Measurements from ENCODE around the gene TINCR. TPM values are rescaled to one million over a fixed set of nuclear protein-coding genes. Genes with fewer than 3 reads are reported as not detected.

Gene TINCR
- total RNA-seq, 4 donors from 2014 or later, result 250 to 282 (median 259) TPM

- no peak overlapping the region for H3K4me3 ChIP-seq (ENCODE audit: low read depth, poor library complexity, severe bottlenecking)
- 78 to 79% methylated on average over 22 to 23 of the region's 23 CpGs for WGBS, 2 donors
- no peak for TF ChIP-seq CTCF (IDR thresholded peaks at IDR 0.05)
- no peak for TF ChIP-seq POLR2A (IDR thresholded peaks at IDR 0.05)
- no peak for DNase-seq (ENCODE audit: low spot score in 2 of 2)
- intact Hi-C loops (cut with DNase I; ENCODE audit: low total_unique reads), result loop anchor here (10.0 kb wide), 1 partner anchor 213 kb away; no protein-coding TSS in a partner anchor
Observed at GRCh38 chr19:5587661-5588060, 19.9 kb upstream of the TINCR start.

- WGBS, 2 donors, result 89 to 94% methylated on average over 16 of the region's 16 CpGs
- intact Hi-C loops (cut with DNase I; ENCODE audit: low total_unique reads), result loop anchor here (10.0 kb wide), 1 partner anchor 212 kb away; no protein-coding TSS in a partner anchor
- no peak for DNase-seq (ENCODE audit: low spot score in 2 of 2)
- no peak overlapping the region for H3K4me3 ChIP-seq (ENCODE audit: low read depth, poor library complexity, severe bottlenecking)
- TF ChIP-seq POLR2A (IDR thresholded peaks at IDR 0.05), result no peak
- no peak for TF ChIP-seq CTCF (IDR thresholded peaks at IDR 0.05)
Observed at GRCh38 chr19:5587071-5587455, 19.3 kb upstream of the TINCR start.

- no peak for DNase-seq (ENCODE audit: low spot score in 2 of 2)
- WGBS, 2 donors, result 63 to 77% methylated on average over 23 to 25 of the region's 26 CpGs
- H3K4me3 ChIP-seq (ENCODE audit: low read depth, poor library complexity, severe bottlenecking), result no peak overlapping the region
- intact Hi-C loops (cut with DNase I; ENCODE audit: low total_unique reads), result loop anchor here (10.0 kb wide), 1 partner anchor 212 kb away; no protein-coding TSS in a partner anchor
- TF ChIP-seq CTCF (IDR thresholded peaks at IDR 0.05) (no peak), POLR2A (IDR thresholded peaks at IDR 0.05) (no peak)
Observed at GRCh38 chr19:5586300-5587070, 18.7 kb upstream of the TINCR start.

GRCh38 chr19:5585461-5586299 is 17.9 kb upstream of the TINCR start:
- intact Hi-C loops (cut with DNase I; ENCODE audit: low total_unique reads), result loop anchor here (10.0 kb wide), 1 partner anchor 211 kb away; no protein-coding TSS in a partner anchor
- WGBS, 2 donors, result 35 to 40% methylated on average over 22 to 24 of the region's 29 CpGs
- no peak for TF ChIP-seq POLR2A (IDR thresholded peaks at IDR 0.05)
- no peak for TF ChIP-seq CTCF (IDR thresholded peaks at IDR 0.05)
- H3K4me3 ChIP-seq (ENCODE audit: low read depth, poor library complexity, severe bottlenecking), result no peak overlapping the region
- peak in 1 of 2 donors; percentile 31 for DNase-seq (ENCODE audit: low spot score in 2 of 2)

- TF ChIP-seq POLR2A (IDR thresholded peaks at IDR 0.05) (no peak), CTCF (IDR thresholded peaks at IDR 0.05) (no peak)
- no peak for DNase-seq (ENCODE audit: low spot score in 2 of 2)
- intact Hi-C loops (cut with DNase I; ENCODE audit: low total_unique reads), result loop anchor here (10.0 kb wide), 1 partner anchor 205 kb away; no protein-coding TSS in a partner anchor
- WGBS, 2 donors, result 73 to 83% methylated on average over 12 of the region's 12 CpGs
- no peak overlapping the region for H3K4me3 ChIP-seq (ENCODE audit: low read depth, poor library complexity, severe bottlenecking)
Observed at GRCh38 chr19:5580161-5580571, 12.4 kb upstream of the TINCR start.

Data from lower leg skin (tissue), 4 donors.